Transverse colon (tissue), 4 donors: ENCODE results near the gene BCL11A. TPM values are rescaled to one million over a fixed set of nuclear protein-coding genes. Genes with fewer than 3 reads are reported as not detected.

Source experiments
- DNase-seq: peaks from one replicate; pipeline ENCODE4 v3.0.0-alpha.2; 2019
- H3K27ac ChIP-seq, 4 donors: fragments of 200-600 bp; sonication (generic); 2 replicates each; pipeline ENCODE4 v1.5.1; 2016 to 2018; ENCODE audit warnings: inconsistent platforms in 4 of 4
- H3K27me3 ChIP-seq: fragments of 200-600 bp; sonication (generic); 2 replicates; pipeline ENCODE4 v1.5.1; 2017; ENCODE audit warnings: inconsistent platforms
- H3K36me3 ChIP-seq, 4 donors: fragments of 200-600 bp; sonication (generic); 2 replicates each; pipeline ENCODE4 v1.5.1; 2017 to 2019; ENCODE audit warnings: inconsistent platforms in 4 of 4
- H3K4me1 ChIP-seq, 4 donors: fragments of 200-600 bp; sonication (generic); 2 replicates each; pipeline ENCODE4 v1.5.1; 2017 to 2020; ENCODE audit warnings: inconsistent platforms in 4 of 4
- H3K4me3 ChIP-seq, 4 donors: fragments of 200-600 bp; sonication (generic); 1 replicate in 1 of 4; 2 replicates in 3 of 4; pipeline versions ENCODE4 v1.5.1 to v1.6.1; 2017 to 2019; ENCODE audit warnings: inconsistent platforms in 4 of 4
- H3K9me3 ChIP-seq, 2 donors: fragments of 200-600 bp; sonication (generic); 2 replicates each; pipeline ENCODE4 v1.5.1; 2017 to 2019; ENCODE audit warnings: inconsistent platforms in 2 of 2
- CTCF ChIP-seq, 5 experiments: fragments of 200-600 bp in 3 of 5; fragments of 450-650 bp in 2 of 5; sonication (generic) in 3 of 5; IDR thresholded peaks; 1 replicate in 2 of 5; 2 replicates in 3 of 5; pipeline ENCODE4 v1.5.1; 2016 to 2017; ENCODE audit warnings: antibody characterized with exemption in 5 of 5, inconsistent platforms in 3 of 5, mild to moderate bottlenecking in 2 of 5, moderate library complexity in 1 of 5
- EP300 ChIP-seq: sonication (generic); formaldehyde crosslinking; IDR thresholded peaks from one replicate; pipeline ENCODE4 v1.6.1; 2017; ENCODE audit warnings: antibody characterized with exemption, low read depth
- POLR2A ChIP-seq: fragments of 450-650 bp; IDR thresholded peaks from one replicate; pipeline ENCODE4 v1.6.1; 2016; ENCODE audit warnings: antibody characterized with exemption, mild to moderate bottlenecking, moderate library complexity
- POLR2AphosphoS5 ChIP-seq, 3 donors: sonication (generic); formaldehyde crosslinking; IDR thresholded peaks; one replicate each; pipeline ENCODE4 v1.6.1; 2016; ENCODE audit warnings: antibody characterized with exemption in 3 of 3
- WGBS, 2 donors: methylation state at CpG; one replicate each; pipeline ENCODE4 v1.1.5; 2018; ENCODE audit warnings: low coverage in 1 of 2; 5-methylcytosine and 5-hydroxymethylcytosine counted together
- in situ Hi-C, 4 donors: fragments of 200-750 bp; cut with MboI; loops; one replicate each; pipeline versions ENCODE4 v1.15.0 to v1.15.1; 2017; ENCODE audit warnings: low sequenced_read_pairs in 3 of 4, low pct_ligation_motif_present in 1 of 4, low pct_unique_long_range_greater_than_20kb in 1 of 4
- intact Hi-C: fragments of 100-400 bp; cut with DNase I; formaldehyde crosslinking; loops from one replicate; pipeline ENCODE4 v1.15.1; 2023; ENCODE audit warnings: low total_unique reads
- total RNA-seq, 4 donors: library from RNA; depleted of rRNA; stranded (reverse); fragments of >200 nt; gene quantifications; one replicate each; pipeline ENCODE4 v1.1.0, GENCODE V29; 2016

The BCL11A gene
- total RNA-seq, 4 donors from 2014 or later = 11.3 to 38.1 (median 19.9) TPM

GRCh38 chr2:60485550-60485949 lies 67.9 kb downstream of the BCL11A start:
- WGBS, 2 donors = 86 to 90% methylated on average over 4 to 5 of the region's 5 CpGs
- DNase-seq = no peak
- H3K4me1 ChIP-seq = peaks cover 0 to 33% (median 26%) of the 10 kb centered on the region in 4 donors
- H3K9me3 ChIP-seq = no peaks in the 10 kb centered on the region
- no peak overlapping the region for H3K27ac ChIP-seq
- in situ Hi-C loops = no loop called here
- H3K4me3 ChIP-seq = no peak overlapping the region
- H3K36me3 ChIP-seq = no peaks in the 10 kb centered on the region
- intact Hi-C loops = no loop called here
- no peaks in the 10 kb centered on the region for H3K27me3 ChIP-seq
- TF ChIP-seq POLR2AphosphoS5 (IDR thresholded peaks at IDR 0.05) (no peak), CTCF (IDR thresholded peaks at IDR 0.05) (no peak), EP300 (no peak), POLR2A (no peak)

- intact Hi-C loops (no loop called here), in situ Hi-C loops (no loop called here)
- WGBS, 2 donors = 89 to 100% methylated on average over 2 to 4 of the region's 4 CpGs
- H3K27ac ChIP-seq = no peak overlapping the region
- no peak for DNase-seq
- peaks cover 0 to 38% (median 30%) of the 10 kb centered on the region in 4 donors for H3K4me1 ChIP-seq
- no peaks in the 10 kb centered on the region for H3K9me3 ChIP-seq
- TF ChIP-seq POLR2A (no peak), EP300 (no peak), POLR2AphosphoS5 (IDR thresholded peaks at IDR 0.05) (no peak), CTCF (IDR thresholded peaks at IDR 0.05) (no peak)
- no peak overlapping the region for H3K4me3 ChIP-seq
- no peaks in the 10 kb centered on the region for H3K27me3 ChIP-seq
- no peaks in the 10 kb centered on the region for H3K36me3 ChIP-seq
Observed at GRCh38 chr2:60485055-60485454, 68.4 kb downstream of the BCL11A start.

- H3K9me3 ChIP-seq = no peaks in the 10 kb centered on the region
- in situ Hi-C loops (no loop called here), intact Hi-C loops (no loop called here)
- 55 to 66% methylated on average over 4 to 7 of the region's 7 CpGs for WGBS, 2 donors
- H3K27ac ChIP-seq = no peak overlapping the region
- no peak for TF ChIP-seq CTCF (IDR thresholded peaks at IDR 0.05)
- no peak for TF ChIP-seq POLR2AphosphoS5 (IDR thresholded peaks at IDR 0.05)
- no peak for TF ChIP-seq EP300
- no peak for TF ChIP-seq POLR2A
- no peaks in the 10 kb centered on the region for H3K27me3 ChIP-seq
- H3K36me3 ChIP-seq = no peaks in the 10 kb centered on the region
- H3K4me3 ChIP-seq = no peak overlapping the region
- peaks cover 3 to 47% (median 38%) of the 10 kb centered on the region in 4 donors for H3K4me1 ChIP-seq
- DNase-seq = no peak
Observed at GRCh38 chr2:60484133-60484645, 69.3 kb downstream of the BCL11A start.

GRCh38 chr2:60483401-60483800 lies 70.1 kb downstream of the BCL11A start:
- intact Hi-C loops (no loop called here), in situ Hi-C loops (no loop called here)
- no peak overlapping the region for H3K27ac ChIP-seq
- H3K27me3 ChIP-seq = no peaks in the 10 kb centered on the region
- no peak for DNase-seq
- WGBS, 2 donors = 72 to 73% methylated on average over 2 to 3 of the region's 3 CpGs
- H3K4me1 ChIP-seq = peaks cover 5 to 53% (median 42%) of the 10 kb centered on the region in 4 donors
- H3K9me3 ChIP-seq = no peaks in the 10 kb centered on the region
- TF ChIP-seq POLR2A (no peak), CTCF (IDR thresholded peaks at IDR 0.05) (no peak), POLR2AphosphoS5 (IDR thresholded peaks at IDR 0.05) (no peak), EP300 (no peak)
- H3K4me3 ChIP-seq = no peak overlapping the region
- no peaks in the 10 kb centered on the region for H3K36me3 ChIP-seq
